ENCODE measurements around the gene ALKBH1. TPM values are rescaled to one million over a fixed set of nuclear protein-coding genes. Genes with fewer than 3 reads are reported as not detected.

The ALKBH1 gene
- total RNA-seq: 11.7 and 12.6 TPM in 2 replicates

GRCh38 chr14:77707724-77708408, at the start of gene ALKBH1, which contains the start of gene SLIRP:
TSS of gene ALKBH1 (minus strand) at chr14:77708023. CDS start at chr14:77708004, 19 bp downstream.
TSS of gene SLIRP (plus strand) at chr14:77708103. CDS start at chr14:77708112, 9 bp downstream.

Other genes with a start within 250 kb of the ALKBH1 start
- 173 and 193 TPM in 2 replicates for gene AHSA1, start 249.9 kb downstream of the ALKBH1 start, total RNA-seq
- 0.07 and 0.10 TPM in 2 replicates for gene ISM2, start 209.2 kb downstream of the ALKBH1 start, total RNA-seq
- gene SPTLC2, start 91.4 kb downstream of the ALKBH1 start, total RNA-seq: 38.9 and 41.4 TPM in 2 replicates
- gene SLIRP, start 80 bp upstream of the ALKBH1 start, total RNA-seq: 272 and 428 TPM in 2 replicates
- gene SNW1, start 53.1 kb upstream of the ALKBH1 start, total RNA-seq: 55.0 and 58.2 TPM in 2 replicates
- gene ADCK1, start 92.1 kb upstream of the ALKBH1 start, total RNA-seq: 5.9 and 9.1 TPM in 2 replicates